SK-N-SH (cell line): ENCODE data around the gene CPED1. TPM values are rescaled to one million over a fixed set of nuclear protein-coding genes. Genes with fewer than 3 reads are reported as not detected.

ENCODE experiments used
- CTCF ChIA-PET: fragments of 300-600, 350-600 bp; formaldehyde crosslinking; extraction: SDS; loops from one replicate; lab custom pipeline; 2021; lab: Yijun Ruan, JAX
- POLR2A ChIA-PET: fragments of 350-600 bp; sonication (Branson Sonifier 250); formaldehyde crosslinking; extraction: SDS; loops from one replicate; lab custom pipeline; 2020; ENCODE audit warnings: antibody characterized with exemption, inconsistent platforms; lab: Yijun Ruan, JAX
- DNase-seq: peaks from one replicate; pipeline ENCODE4 v3.0.0; 2012
- H2AFZ ChIP-seq: fragments of 200-600 bp; sonication (generic); 2 replicates; pipeline ENCODE4 v1.8.1; 2016; ENCODE audit warnings: antibody characterized with exemption, mild to moderate bottlenecking, low read depth
- H3F3A ChIP-seq: fragments of 200-600 bp; sonication (generic); replicated peaks from 2 replicates; pipeline ENCODE3; 2016; ENCODE audit warnings: antibody characterized with exemption, mild to moderate bottlenecking; ENCODE audit not compliant: insufficient read depth
- H3K27ac ChIP-seq, 2 experiments: fragments of 200-500 bp in 1 of 2; fragments of 200-600 bp in 1 of 2; sonication (Bioruptor generic) in 1 of 2; sonication (generic), shearing (Covaris generic) in 1 of 2; 2 replicates each; pipeline versions ENCODE4 v1.5.1 to v1.6.1; 2014 to 2016; ENCODE audit warnings: low read depth in 2 of 2, inconsistent platforms in 1 of 2, low read length in 1 of 2, mild to moderate bottlenecking in 1 of 2, mixed read lengths in 1 of 2
- H3K27me3 ChIP-seq: fragments of 200-600 bp; sonication (generic), shearing (Covaris generic); 2 replicates; pipeline ENCODE4 v1.6.1; 2016; ENCODE audit warnings: mixed run types; ENCODE audit not compliant: insufficient read depth
- H3K36me3 ChIP-seq, 2 experiments: fragments of 200-500 bp in 1 of 2; fragments of 200-600 bp in 1 of 2; sonication (Bioruptor generic) in 1 of 2; sonication (generic) in 1 of 2; replicated peaks in 1 of 2; 2 replicates each; pipeline versions ENCODE3 to v1.5.1; 2014 to 2016; ENCODE audit warnings: low read length in 1 of 2, mild to moderate bottlenecking in 1 of 2; ENCODE audit not compliant: insufficient read depth in 2 of 2, control insufficient read depth in 1 of 2
- H3K4me1 ChIP-seq, 2 experiments: fragments of 200-500 bp in 1 of 2; fragments of 200-600 bp in 1 of 2; sonication (Bioruptor generic) in 1 of 2; sonication (generic), shearing (Covaris generic) in 1 of 2; 2 replicates each; pipeline versions ENCODE4 v1.5.1 to v1.6.1; 2014 to 2016; ENCODE audit warnings: low read depth in 1 of 2, low read length in 1 of 2, mixed run types in 1 of 2; ENCODE audit not compliant: insufficient read depth in 2 of 2, control insufficient read depth in 1 of 2
- H3K4me2 ChIP-seq: fragments of 200-600 bp; sonication (generic), shearing (Covaris generic); 2 replicates; pipeline ENCODE4 v1.6.1; 2017; ENCODE audit warnings: mixed run types
- H3K4me3 ChIP-seq, 2 experiments: fragments of 200-500 bp in 1 of 2; fragments of 200-600 bp in 1 of 2; sonication (Bioruptor generic) in 1 of 2; sonication (generic), shearing (Covaris generic) in 1 of 2; 2 replicates each; pipeline versions ENCODE4 v1.5.1 to v1.8.1; 2014 to 2016; ENCODE audit warnings: low read depth in 2 of 2, inconsistent platforms in 1 of 2, low read length in 1 of 2, mild to moderate bottlenecking in 1 of 2, mixed read lengths in 1 of 2, moderate library complexity in 1 of 2
- H3K79me2 ChIP-seq: fragments of 200-600 bp; sonication (generic); 2 replicates; pipeline ENCODE4 v1.8.1; 2017; ENCODE audit warnings: mild to moderate bottlenecking; ENCODE audit not compliant: insufficient read depth
- H3K9ac ChIP-seq: fragments of 200-600 bp; sonication (generic); 2 replicates; pipeline ENCODE4 v1.6.1; 2017; ENCODE audit warnings: mixed run types
- H3K9me2 ChIP-seq: fragments of 200-600 bp; sonication (generic); 2 replicates; pipeline ENCODE4 v1.6.1; 2017; ENCODE audit warnings: mixed run types
- H3K9me3 ChIP-seq: fragments of 200-600 bp; sonication (generic); 2 replicates; pipeline ENCODE4 v1.6.1; 2017; ENCODE audit warnings: mixed run types, mild to moderate bottlenecking, moderate library complexity
- H4K20me1 ChIP-seq: fragments of 200-600 bp; sonication (generic); 2 replicates; pipeline ENCODE4 v1.6.1; 2017; ENCODE audit warnings: mild to moderate bottlenecking, mixed run types; ENCODE audit not compliant: insufficient read depth
- CHD2 ChIP-seq: fragments of 150-350 bp; IDR thresholded peaks from 2 replicates; pipeline ENCODE4 v1.6.1; 2018; ENCODE audit warnings: low read length; ENCODE audit not compliant: partially characterized antibody
- EP300 ChIP-seq, 2 experiments: IDR thresholded peaks; 2 replicates each; pipeline versions ENCODE4 v1.4.0 to v1.6.1; 2012; ENCODE audit warnings: borderline replicate concordance in 1 of 2, low read depth in 1 of 2, low read length in 1 of 2
- EZH2phosphoT487 ChIP-seq: fragments of 200-600 bp; sonication (generic); IDR thresholded peaks from 2 replicates; pipeline ENCODE4 v1.6.1; 2017; ENCODE audit warnings: low read depth, mixed run types, mild to moderate bottlenecking, antibody characterized with exemption, moderate library complexity, borderline replicate concordance
- FOSL2 ChIP-seq: IDR thresholded peaks from 2 replicates; pipeline ENCODE4 v1.4.0; 2012; ENCODE audit warnings: low read depth, mild to moderate bottlenecking, moderate library complexity, borderline replicate concordance
- MAX ChIP-seq: IDR thresholded peaks from 2 replicates; pipeline ENCODE4 v1.4.0; 2012; ENCODE audit warnings: low read depth
- MXI1 ChIP-seq: IDR thresholded peaks from 2 replicates; pipeline ENCODE4 v1.6.1; 2012; ENCODE audit warnings: mild to moderate bottlenecking, low read depth, low read length, improper control_type of control experiment
- NFIC ChIP-seq: IDR thresholded peaks from 2 replicates; pipeline ENCODE4 v1.4.0; 2012; ENCODE audit warnings: borderline replicate concordance
- PBX3 ChIP-seq: IDR thresholded peaks from 2 replicates; pipeline ENCODE4; 2012
- RAD21 ChIP-seq: IDR thresholded peaks from 2 replicates; pipeline ENCODE4 v1.6.1; 2012; ENCODE audit warnings: mild to moderate bottlenecking, low read length
- RXRA ChIP-seq: IDR thresholded peaks from 2 replicates; pipeline ENCODE4 v1.4.0; 2012; ENCODE audit warnings: low read depth, mild to moderate bottlenecking, borderline replicate concordance
- SIN3A ChIP-seq: IDR thresholded peaks from 2 replicates; pipeline ENCODE4 v1.6.1; 2012; ENCODE audit warnings: low read depth, mild to moderate bottlenecking, low read length, moderate library complexity, borderline replicate concordance
- TAF1 ChIP-seq: IDR thresholded peaks from 2 replicates; pipeline ENCODE4 v1.6.1; 2012; ENCODE audit warnings: low read depth, mild to moderate bottlenecking, low read length, moderate library complexity, borderline replicate concordance
- TCF12 ChIP-seq: IDR thresholded peaks from 2 replicates; pipeline ENCODE4 v1.4.0; 2012
- USF1 ChIP-seq: IDR thresholded peaks from 2 replicates; pipeline ENCODE4 v1.4.0; 2012; ENCODE audit warnings: low read depth, borderline replicate concordance
- USF2 ChIP-seq: fragments of 150-350 bp; IDR thresholded peaks from 2 replicates; pipeline ENCODE4 v1.6.1; 2017; ENCODE audit warnings: antibody characterized with exemption, low read length, low read depth, borderline replicate concordance
- ZBTB33 ChIP-seq: IDR thresholded peaks from 2 replicates; pipeline ENCODE4 v1.4.0; 2012; ENCODE audit warnings: low read depth, borderline replicate concordance
- WGBS: methylation state at CpG from one replicate; pipeline ENCODE4 v1.1.6; 2017; ENCODE audit warnings: low lambda C conversion rate; 5-methylcytosine and 5-hydroxymethylcytosine counted together
- polyA plus RNA-seq, 3 experiments: library from polyadenylated mRNA; depleted of rRNA; stranded (reverse); fragments of >200 nt; gene quantifications; 2 replicates each; pipeline ENCODE4 v1.2.3, GENCODE V29; 2012

CPED1 gene
- polyA plus RNA-seq, 1 of the 3 experiments (the other 2 are of a cell fraction) = 4.4 TPM

- Histone ChIP-seq H2AFZ (no peak overlapping the region), H3K4me1 (no peaks in the 10 kb centered on the region; a peak in 2 of 4 replicates), H3K4me3 (no peak overlapping the region), H3K4me2 (no peak overlapping the region), H4K20me1 (no peaks in the 10 kb centered on the region), H3K9me2 (no peaks in the 10 kb centered on the region), H3K9me3 (no peaks in the 10 kb centered on the region), H3F3A (no peaks in the 10 kb centered on the region), H3K27ac (no peak overlapping the region), H3K79me2 (no peaks in the 10 kb centered on the region), H3K36me3 (no peaks in the 10 kb centered on the region), H3K9ac (no peak overlapping the region), H3K27me3 (no peaks in the 10 kb centered on the region)
- TF ChIP-seq MXI1 (no peak), RXRA (no peak), MAX (no peak), FOSL2 (no peak)
- 42% methylated on average over 4 of the region's 4 CpGs for WGBS
- POLR2A ChIA-PET = no interaction called here
- DNase-seq = no peak
- CTCF ChIA-PET = no interaction called here
Observed at GRCh38 chr7:121157341-121157751, 168.8 kb downstream of the CPED1 start.

- Histone ChIP-seq H3F3A (no peaks in the 10 kb centered on the region), H3K9me2 (no peaks in the 10 kb centered on the region), H3K9ac (no peak overlapping the region), H3K9me3 (no peaks in the 10 kb centered on the region), H3K36me3 (no peaks in the 10 kb centered on the region), H3K27ac (no peak overlapping the region; a peak in 1 of 4 replicates), H2AFZ (no peak overlapping the region), H3K4me1 (peaks cover 0 to 2% of the 10 kb centered on the region in 2 experiments; a peak in 2 of 4 replicates), H3K4me3 (no peak overlapping the region), H3K4me2 (no peak overlapping the region), H4K20me1 (no peaks in the 10 kb centered on the region), H3K79me2 (no peaks in the 10 kb centered on the region), H3K27me3 (no peaks in the 10 kb centered on the region)
- WGBS = 87% methylated on average over 2 of the region's 2 CpGs
- DNase-seq = no peak
- ChIA-PET POLR2A (no interaction called here), CTCF (interaction anchor here (0.6 kb wide), 1 partner anchor 121 kb away, joined by 3 read pairs; no protein-coding TSS in a partner anchor)
- no peak for TF ChIP-seq SIN3A
- TF ChIP-seq EZH2phosphoT487 = no peak
- no peak for TF ChIP-seq USF2
- no peak for TF ChIP-seq TAF1
- TF ChIP-seq PBX3 = no peak
- TF ChIP-seq TCF12 = no peak
- no peak for TF ChIP-seq EP300 (IDR thresholded peaks at IDR 0.05; ENCODE audit: borderline replicate concordance in 1 of 2, low read depth in 1 of 2, low read length in 1 of 2)
- TF ChIP-seq ZBTB33 = no peak
- TF ChIP-seq RAD21 = no peak
- TF ChIP-seq USF1 = no peak
- TF ChIP-seq NFIC = no peak
- no peak for TF ChIP-seq CHD2
- TF ChIP-seq RXRA = no peak
Observed at GRCh38 chr7:121157885-121158590, 169.5 kb downstream of the CPED1 start.
